ENCODE data around the gene XYLT1. TPM values are rescaled to one million over a fixed set of nuclear protein-coding genes. Genes with fewer than 3 reads are reported as not detected.
"Not testable (repeated sequence)": the region's sequence is repeated elsewhere in the genome, so short reads cannot be mapped to it uniquely, and the experiment has no call there.

XYLT1 gene
- total RNA-seq, 1 experiment from 2014 or later, result 0.80 TPM

GRCh38 chr16:17491140-17491662, 20.4 kb upstream of the XYLT1 start:
- no peak for DNase-seq (ENCODE audit: low read depth)

GRCh38 chr16:17488506-17488905, 17.7 kb upstream of the XYLT1 start:
- DNase-seq (ENCODE audit: low read depth), result no peak

- DNase-seq (ENCODE audit: low read depth), result no peak
These were observed 12.6 kb upstream of the XYLT1 start for GRCh38 chr16:17483351-17483750.

- DNase-seq (ENCODE audit: low read depth), result not testable (repeated sequence)
These were observed 11.6 kb upstream of the XYLT1 start for GRCh38 chr16:17482341-17482740.

- no peak for DNase-seq (ENCODE audit: low read depth)
These were observed 11.0 kb upstream of the XYLT1 start for GRCh38 chr16:17481736-17482135.

GRCh38 chr16:17477260-17477545, 6.4 kb upstream of the XYLT1 start:
- DNase-seq (ENCODE audit: low read depth), result not testable (repeated sequence)

- DNase-seq (ENCODE audit: low read depth), result peak; percentile 12
These were observed 5.9 kb upstream of the XYLT1 start for GRCh38 chr16:17476414-17477259.

- no peak for DNase-seq (ENCODE audit: low read depth)
These were observed 4.3 kb upstream of the XYLT1 start for GRCh38 chr16:17475104-17475503.

- DNase-seq (ENCODE audit: low read depth), result no peak
These were observed 3.8 kb upstream of the XYLT1 start for GRCh38 chr16:17474572-17474971.

- no peak for DNase-seq (ENCODE audit: low read depth)
These were observed 3.3 kb upstream of the XYLT1 start for GRCh38 chr16:17474037-17474436.

- peak; percentile 13 for DNase-seq (ENCODE audit: low read depth)
These were observed 1.1 kb upstream of the XYLT1 start for GRCh38 chr16:17471719-17472461.

- no peak for DNase-seq (ENCODE audit: low read depth)
These were observed 415 bp downstream of the XYLT1 start for GRCh38 chr16:17470182-17470907.

GRCh38 chr16:17469741-17470181, 999 bp downstream of the XYLT1 start:
- DNase-seq (ENCODE audit: low read depth), result no peak

- peak; percentile 8 for DNase-seq (ENCODE audit: low read depth)
These were observed 1.6 kb downstream of the XYLT1 start for GRCh38 chr16:17469011-17469740.

- no peak for DNase-seq (ENCODE audit: low read depth)
These were observed 2.1 kb downstream of the XYLT1 start for GRCh38 chr16:17468611-17469010.

GRCh38 chr16:17467923-17468540, 2.7 kb downstream of the XYLT1 start:
- peak; percentile 7 for DNase-seq (ENCODE audit: low read depth)

- DNase-seq (ENCODE audit: low read depth), result no peak
These were observed 3.9 kb downstream of the XYLT1 start for GRCh38 chr16:17466876-17467275.

- DNase-seq (ENCODE audit: low read depth), result no peak
These were observed 5.3 kb downstream of the XYLT1 start for GRCh38 chr16:17465460-17465859.

GRCh38 chr16:17463335-17463734, 7.4 kb downstream of the XYLT1 start:
- DNase-seq (ENCODE audit: low read depth), result no peak

GRCh38 chr16:17461951-17462729, 8.6 kb downstream of the XYLT1 start:
- no peak for DNase-seq (ENCODE audit: low read depth)

All from HT1080 (cell line).